DLD1 (cell line): ENCODE results near the gene MAN1A1.

Experiments used
- in situ Hi-C: cut with HindIII; loops from 2 replicates; pipeline ENCODE4 v1.10.0; 2017; ENCODE audit warnings: low sequenced_read_pairs

The MAN1A1 gene

GRCh38 chr6:119273272-119274196, 76.0 kb downstream of the MAN1A1 start:
- in situ Hi-C loops: no loop called here

GRCh38 chr6:119270545-119270944, 79.0 kb downstream of the MAN1A1 start:
- in situ Hi-C loops: no loop called here

GRCh38 chr6:119269266-119270103, 80.1 kb downstream of the MAN1A1 start:
- in situ Hi-C loops: no loop called here

DNA sequence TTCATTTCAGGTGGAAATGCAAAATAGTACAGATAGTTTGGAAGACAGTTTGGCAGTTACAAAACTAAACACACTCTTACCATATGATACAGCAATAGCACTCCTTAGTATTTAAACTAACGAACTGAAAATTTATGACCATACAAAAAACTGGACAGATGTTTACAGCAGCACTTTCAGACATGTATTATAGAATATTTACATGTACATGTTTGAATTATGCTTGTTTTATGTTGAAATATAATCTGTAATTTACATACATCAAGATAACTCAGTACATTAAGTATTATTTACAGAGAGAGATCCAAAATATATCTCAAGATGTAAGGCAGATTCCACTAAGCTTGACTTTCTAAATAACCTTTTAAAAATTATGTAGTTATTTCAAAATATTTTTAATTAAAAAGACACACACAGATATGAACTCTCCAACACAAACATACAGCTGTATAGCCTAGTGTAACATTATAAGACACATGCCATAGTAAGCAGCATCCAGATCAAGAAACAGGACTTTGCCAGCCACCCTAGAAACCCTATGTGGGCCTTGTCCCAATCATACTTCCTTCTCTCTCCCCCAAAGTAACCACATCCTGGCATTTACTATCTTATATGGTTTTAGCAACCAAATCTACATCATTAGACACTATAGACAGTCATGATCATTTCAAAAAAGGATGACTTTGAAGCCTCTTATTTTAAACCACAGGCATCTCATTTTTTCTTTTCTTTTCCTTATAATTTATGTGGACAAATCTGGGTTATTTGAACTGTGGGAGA, 82.2 kb downstream of the MAN1A1 start:
- in situ Hi-C loops: no loop called here

GRCh38 chr6:119264854-119265397, 84.6 kb downstream of the MAN1A1 start:
- in situ Hi-C loops: no loop called here

GRCh38 chr6:119262612-119263011, 86.9 kb downstream of the MAN1A1 start:
- in situ Hi-C loops: no loop called here

DNA sequence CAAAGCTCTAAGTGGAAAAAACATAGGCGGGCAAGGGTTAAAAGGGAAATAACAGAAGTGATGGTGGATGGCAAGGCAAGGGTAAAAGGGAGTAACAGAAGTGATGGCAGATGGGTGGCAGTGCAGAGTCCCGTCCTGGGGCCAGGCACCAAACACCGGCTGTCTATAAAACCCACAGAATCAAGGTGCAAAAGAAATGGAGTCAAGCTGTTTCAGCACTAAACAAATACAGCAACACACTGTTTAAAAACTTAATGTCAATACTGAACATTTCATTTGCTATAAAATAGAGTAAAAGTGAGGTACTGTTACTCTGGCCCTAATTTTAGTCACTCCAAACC, 87.6 kb downstream of the MAN1A1 start:
- in situ Hi-C loops: no loop called here

- in situ Hi-C loops: no loop called here
These were observed 90.5 kb downstream of the MAN1A1 start for GRCh38 chr6:119259027-119259426.

- in situ Hi-C loops: no loop called here
These were observed 91.8 kb downstream of the MAN1A1 start for GRCh38 chr6:119257726-119258125.

GRCh38 chr6:119256978-119257462, 92.5 kb downstream of the MAN1A1 start:
- in situ Hi-C loops: no loop called here

- in situ Hi-C loops: no loop called here
These were observed 93.2 kb downstream of the MAN1A1 start for GRCh38 chr6:119256392-119256791.

DNA sequence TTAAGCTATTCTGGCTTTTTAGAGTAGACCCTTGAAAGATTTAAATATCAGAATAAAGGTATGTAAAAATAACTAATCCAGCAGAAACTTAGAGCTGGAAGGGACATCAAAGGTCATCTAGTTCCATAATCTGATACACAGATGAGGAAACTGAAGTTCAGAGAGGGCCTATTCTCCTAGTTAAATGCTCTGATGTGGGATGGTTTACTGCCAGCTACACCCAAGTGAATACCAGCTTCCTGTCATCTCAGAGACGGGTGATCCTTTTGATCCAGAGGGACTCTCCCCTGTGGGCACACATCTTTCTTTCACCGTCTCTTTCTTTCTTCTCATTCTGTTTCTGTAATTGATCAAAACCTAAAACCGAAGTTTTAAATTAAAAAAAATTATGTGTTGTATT, 94.1 kb downstream of the MAN1A1 start:
- in situ Hi-C loops: no loop called here

DNA sequence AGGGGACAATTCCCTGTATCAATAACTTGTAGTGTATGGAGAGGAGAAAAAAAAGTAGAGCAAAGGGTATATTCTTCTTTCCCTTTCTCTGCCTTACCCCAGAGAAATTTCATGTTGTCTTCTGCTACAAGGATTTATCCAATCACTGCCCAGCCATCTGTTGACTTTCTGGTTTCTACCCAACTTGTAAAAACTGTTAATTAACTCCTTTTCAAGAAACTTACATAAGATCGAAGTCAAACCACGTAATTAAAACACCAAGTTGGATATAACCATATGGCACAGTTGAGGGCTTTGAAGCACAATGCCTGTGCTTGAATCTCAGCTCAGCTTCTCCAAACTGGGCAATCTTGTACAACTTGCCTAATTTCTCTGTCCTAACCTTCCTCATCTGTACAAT, 99.5 kb downstream of the MAN1A1 start:
- in situ Hi-C loops: no loop called here

- in situ Hi-C loops: no loop called here
These were observed 100.2 kb downstream of the MAN1A1 start for GRCh38 chr6:119249319-119249718.

- in situ Hi-C loops: no loop called here
These were observed 102.1 kb downstream of the MAN1A1 start for GRCh38 chr6:119247504-119247903.

DNA sequence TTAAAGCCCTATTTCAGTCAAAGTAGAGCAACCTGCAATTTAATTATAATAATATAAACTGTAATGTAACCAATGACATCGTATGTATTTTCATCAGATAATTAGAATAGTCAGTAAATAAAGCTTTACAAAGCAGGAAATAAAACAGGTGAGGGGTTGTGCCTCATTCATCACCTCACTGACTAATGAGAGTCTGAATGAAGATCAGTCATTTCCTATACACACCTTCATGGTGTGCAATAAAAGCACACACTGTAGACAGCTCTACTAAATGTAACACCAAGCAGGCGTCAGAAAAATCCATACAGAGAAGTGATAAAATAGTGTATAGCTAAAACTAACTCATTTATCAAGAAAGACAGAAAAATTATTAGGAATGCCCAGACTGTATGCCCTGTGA, 105.9 kb downstream of the MAN1A1 start:
- in situ Hi-C loops: no loop called here

- in situ Hi-C loops: no loop called here
These were observed 106.5 kb downstream of the MAN1A1 start for GRCh38 chr6:119243037-119243436.

DNA sequence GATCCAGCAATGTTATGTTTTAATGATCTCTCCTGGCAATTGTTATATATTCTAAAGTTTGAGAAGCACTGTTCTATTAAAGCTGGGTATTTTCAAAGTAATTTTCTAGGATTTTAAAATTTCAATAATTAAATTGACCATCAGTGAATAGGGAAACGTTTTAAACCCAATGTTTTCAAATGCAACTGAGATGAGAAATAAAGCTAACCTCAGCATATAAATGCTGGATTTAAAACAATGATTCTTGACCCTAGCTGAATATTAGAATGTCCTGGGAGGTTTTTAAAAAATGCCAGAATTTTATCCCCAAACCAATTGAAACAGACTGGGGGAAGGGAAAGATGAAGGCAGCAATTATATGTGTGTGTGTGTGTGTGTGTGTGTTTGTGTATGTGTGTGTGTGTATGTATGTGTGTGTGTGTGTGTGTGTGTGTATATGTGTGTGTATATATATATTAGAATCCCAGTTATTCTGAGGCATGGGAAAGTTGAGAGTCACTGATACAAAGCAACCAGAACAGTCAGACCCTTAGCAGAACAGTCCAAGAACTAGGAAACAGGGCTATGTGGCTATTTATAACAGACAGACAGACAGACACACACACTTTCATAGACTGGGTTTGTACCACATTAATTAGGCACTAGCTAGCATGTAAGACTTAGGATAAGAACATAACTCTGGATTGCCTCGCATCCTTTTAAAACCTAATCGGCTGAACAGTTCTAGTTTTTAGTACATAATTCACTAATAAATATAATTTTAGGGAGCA, 107.8 kb downstream of the MAN1A1 start:
- in situ Hi-C loops: no loop called here

DNA sequence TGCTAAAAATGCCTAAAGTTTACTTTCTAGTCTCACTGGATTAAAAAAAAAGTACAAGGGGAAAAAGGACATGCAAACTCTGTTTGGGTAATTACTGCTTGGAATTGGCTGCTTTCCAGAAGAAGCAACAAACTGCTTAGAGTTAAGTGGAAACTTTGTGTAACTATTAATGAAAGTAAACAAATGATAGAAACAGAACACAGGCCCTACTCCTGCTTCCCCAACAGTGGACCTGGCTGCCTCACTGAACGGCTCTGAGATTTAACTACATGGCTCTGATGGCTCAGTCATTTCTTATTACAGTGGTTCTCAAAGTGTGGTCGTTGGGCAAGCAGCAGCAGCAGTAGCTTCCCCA, 108.5 kb downstream of the MAN1A1 start:
- in situ Hi-C loops: no loop called here
